ENCODE results near the gene SPRR2D.
"Not testable (repeated sequence)": the region's sequence is repeated elsewhere in the genome, so short reads cannot be mapped to it uniquely, and the experiment has no call there.

Gene SPRR2D

DNA sequence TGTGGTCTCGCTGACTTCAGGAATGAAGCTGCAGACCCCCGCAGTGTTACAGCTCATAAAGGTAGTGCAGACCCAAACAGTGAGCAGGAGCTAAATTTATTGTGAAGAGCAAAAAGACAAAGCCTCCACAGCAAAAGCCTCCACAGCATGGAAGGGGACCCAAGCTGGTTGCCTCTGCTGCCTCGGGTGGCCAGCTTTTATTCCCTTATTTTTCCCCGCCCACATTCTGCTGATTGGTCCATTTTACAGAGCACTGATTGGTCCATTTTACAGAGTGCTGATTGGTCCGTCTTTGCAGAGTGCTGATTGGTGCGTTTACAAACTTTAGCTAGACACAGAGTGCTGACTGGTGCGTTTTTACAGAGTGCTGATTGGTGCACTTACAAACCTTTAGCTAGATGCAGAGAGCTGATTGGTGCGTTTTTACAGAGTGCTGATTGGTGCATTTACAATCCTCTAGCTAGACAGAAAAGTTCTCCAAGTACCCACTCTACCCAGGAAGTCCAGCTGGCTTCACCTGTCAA, 29.6 kb downstream of the SPRR2D start:
- H3K4me1 ChIP-seq (ENCODE audit: insufficient read depth, low read length, severe bottlenecking); H3K9ac ChIP-seq (ENCODE audit: low read length); H3K27ac ChIP-seq (ENCODE audit: low read depth, low read length, poor library complexity, severe bottlenecking); H3K9me3 ChIP-seq (ENCODE audit: low read length); H3K4me2 ChIP-seq (ENCODE audit: low read length); H3F3A ChIP-seq (ENCODE audit: insufficient read depth, low read length); H3K9me2 ChIP-seq (ENCODE audit: low read depth, low read length); H4K20me1 ChIP-seq (ENCODE audit: insufficient read depth, low read length); H3K27me3 ChIP-seq (ENCODE audit: insufficient read depth, low read length); H3K4me3 ChIP-seq (ENCODE audit: low read depth, low read length, poor library complexity, severe bottlenecking); H3K36me3 ChIP-seq (ENCODE audit: insufficient read depth, low read length); H2AFZ ChIP-seq (ENCODE audit: low read length); H3K79me2 ChIP-seq (ENCODE audit: insufficient read depth, low read length): not testable (repeated sequence)

DNA sequence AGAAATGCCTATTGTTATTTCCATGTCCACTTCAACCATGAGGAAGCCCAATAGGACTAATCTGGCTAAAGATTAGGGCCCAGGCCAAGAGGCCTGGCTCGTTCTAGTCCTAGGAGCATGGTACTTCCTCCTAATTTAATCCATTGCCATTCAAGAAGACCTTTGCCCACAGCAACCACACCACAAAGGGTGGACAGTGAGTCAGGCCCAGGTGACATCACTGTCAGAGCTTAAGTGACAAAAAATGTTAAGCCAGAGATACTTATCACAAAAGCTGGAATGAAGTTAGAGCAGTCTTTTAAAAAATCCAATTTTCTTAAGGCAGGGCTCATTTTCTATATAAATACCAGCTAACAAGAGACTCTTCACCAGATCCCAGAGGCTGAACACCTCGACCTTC, 39.5 kb downstream of the SPRR2D start, which contains the start of gene SPRR3:
Gene SPRR3 (plus strand): TSS at position 368 of the 400 bp plus-strand sequence. CDS start 1,272 bp downstream, outside the sequence.
- H3K27me3 ChIP-seq (ENCODE audit: insufficient read depth, low read length) = no peaks in the 10 kb centered on the region
- H3K4me3 ChIP-seq (ENCODE audit: low read depth, low read length, poor library complexity, severe bottlenecking) = no peak within 1 kb of the TSS
- H2AFZ ChIP-seq (ENCODE audit: low read length) = no peak within 1 kb of the TSS
- H3K4me1 ChIP-seq (ENCODE audit: insufficient read depth, low read length, severe bottlenecking) = no peaks in the 10 kb centered on the region
- no peak within 1 kb of the TSS for H3K9ac ChIP-seq (ENCODE audit: low read length)
- H3K79me2 ChIP-seq (ENCODE audit: insufficient read depth, low read length) = no peaks in the 10 kb centered on the region
- no peaks in the 10 kb centered on the region for H3K36me3 ChIP-seq (ENCODE audit: insufficient read depth, low read length)
- no peak for TF ChIP-seq EZH2 (IDR thresholded peaks at IDR 0.05; ENCODE audit: borderline replicate concordance, low read length)
- TF ChIP-seq, protein P1, sequence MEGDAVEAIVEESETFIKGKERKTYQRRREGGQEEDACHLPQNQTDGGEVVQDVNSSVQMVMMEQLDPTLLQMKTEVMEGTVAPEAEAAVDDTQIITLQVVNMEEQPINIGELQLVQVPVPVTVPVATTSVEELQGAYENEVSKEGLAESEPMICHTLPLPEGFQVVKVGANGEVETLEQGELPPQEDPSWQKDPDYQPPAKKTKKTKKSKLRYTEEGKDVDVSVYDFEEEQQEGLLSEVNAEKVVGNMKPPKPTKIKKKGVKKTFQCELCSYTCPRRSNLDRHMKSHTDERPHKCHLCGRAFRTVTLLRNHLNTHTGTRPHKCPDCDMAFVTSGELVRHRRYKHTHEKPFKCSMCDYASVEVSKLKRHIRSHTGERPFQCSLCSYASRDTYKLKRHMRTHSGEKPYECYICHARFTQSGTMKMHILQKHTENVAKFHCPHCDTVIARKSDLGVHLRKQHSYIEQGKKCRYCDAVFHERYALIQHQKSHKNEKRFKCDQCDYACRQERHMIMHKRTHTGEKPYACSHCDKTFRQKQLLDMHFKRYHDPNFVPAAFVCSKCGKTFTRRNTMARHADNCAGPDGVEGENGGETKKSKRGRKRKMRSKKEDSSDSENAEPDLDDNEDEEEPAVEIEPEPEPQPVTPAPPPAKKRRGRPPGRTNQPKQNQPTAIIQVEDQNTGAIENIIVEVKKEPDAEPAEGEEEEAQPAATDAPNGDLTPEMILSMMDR (IDR thresholded peaks at IDR 0.05; ENCODE audit: low read length) = no peak
- H4K20me1 ChIP-seq (ENCODE audit: insufficient read depth, low read length) = no peaks in the 10 kb centered on the region
- H3K4me2 ChIP-seq (ENCODE audit: low read length) = no peak within 1 kb of the TSS
- H3K9me3 ChIP-seq (ENCODE audit: low read length) = no peaks in the 10 kb centered on the region
- no peaks in the 10 kb centered on the region for H3K9me2 ChIP-seq (ENCODE audit: low read depth, low read length)
- no peak within 1 kb of the TSS for H3K27ac ChIP-seq (ENCODE audit: low read depth, low read length, poor library complexity, severe bottlenecking)
- H3F3A ChIP-seq (ENCODE audit: insufficient read depth, low read length) = no peaks in the 10 kb centered on the region

DNA sequence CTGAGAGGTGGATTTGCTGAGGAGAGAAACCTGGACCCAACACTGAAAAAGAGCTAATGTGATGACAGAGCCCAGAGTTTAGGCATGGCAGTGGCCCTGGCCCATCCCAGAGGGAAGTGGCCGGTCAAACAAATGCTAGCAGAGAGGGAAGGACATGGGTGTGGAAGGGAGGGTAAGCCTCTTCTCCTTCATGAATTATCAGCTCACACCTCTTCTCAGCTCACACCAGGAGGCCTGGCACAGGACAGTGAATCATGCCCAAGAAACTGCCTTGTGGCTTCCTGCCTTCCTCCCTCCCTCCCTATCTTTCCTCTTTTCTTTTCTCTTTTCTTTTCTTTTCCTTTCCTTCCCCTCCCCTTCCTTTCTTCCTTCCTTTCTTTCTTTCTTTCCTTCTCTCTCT, 40.6 kb downstream of the SPRR2D start:
- Histone ChIP-seq H4K20me1 (ENCODE audit: insufficient read depth, low read length) (no peaks in the 10 kb centered on the region), H3K79me2 (ENCODE audit: insufficient read depth, low read length) (no peaks in the 10 kb centered on the region), H3K9ac (ENCODE audit: low read length) (no peak overlapping the region), H3K36me3 (ENCODE audit: insufficient read depth, low read length) (no peaks in the 10 kb centered on the region), H3K4me3 (ENCODE audit: low read depth, low read length, poor library complexity, severe bottlenecking) (no peak overlapping the region), H3F3A (ENCODE audit: insufficient read depth, low read length) (no peaks in the 10 kb centered on the region), H2AFZ (ENCODE audit: low read length) (no peak overlapping the region), H3K9me2 (ENCODE audit: low read depth, low read length) (no peaks in the 10 kb centered on the region), H3K27ac (ENCODE audit: low read depth, low read length, poor library complexity, severe bottlenecking) (no peak overlapping the region), H3K9me3 (ENCODE audit: low read length) (no peaks in the 10 kb centered on the region), H3K27me3 (ENCODE audit: insufficient read depth, low read length) (no peaks in the 10 kb centered on the region), H3K4me2 (ENCODE audit: low read length) (no peak overlapping the region), H3K4me1 (ENCODE audit: insufficient read depth, low read length, severe bottlenecking) (no peaks in the 10 kb centered on the region)
- TF ChIP-seq, protein P1 (IDR thresholded peaks at IDR 0.05; ENCODE audit: low read length) = no peak
- no peak for TF ChIP-seq EZH2 (IDR thresholded peaks at IDR 0.05; ENCODE audit: borderline replicate concordance, low read length)

DNA sequence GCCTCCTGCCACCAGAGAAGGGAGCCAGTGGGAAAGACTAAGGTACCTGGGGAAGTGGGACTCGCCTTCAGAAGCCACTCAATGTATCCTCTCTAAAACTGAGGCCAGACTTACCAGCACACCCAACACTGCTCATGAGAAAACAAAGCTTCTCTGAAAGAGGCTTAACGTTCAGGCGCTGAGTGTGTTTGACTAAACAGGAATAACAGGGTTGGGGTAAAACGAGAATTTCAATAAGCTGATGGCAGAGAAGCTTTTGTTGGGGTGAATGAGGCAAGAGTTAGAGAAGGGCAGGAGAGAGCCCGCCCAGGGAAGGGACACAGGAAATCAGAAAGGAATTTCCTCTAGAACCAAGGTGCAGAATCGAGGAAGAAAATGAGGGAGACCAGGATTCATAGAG, 41.1 kb downstream of the SPRR2D start:
- H3K36me3 ChIP-seq (ENCODE audit: insufficient read depth, low read length) = no peaks in the 10 kb centered on the region
- TF ChIP-seq, protein P1 (IDR thresholded peaks at IDR 0.05; ENCODE audit: low read length) = no peak
- TF ChIP-seq EZH2 (IDR thresholded peaks at IDR 0.05; ENCODE audit: borderline replicate concordance, low read length) = no peak
- H3K4me2 ChIP-seq (ENCODE audit: low read length) = no peak overlapping the region
- no peaks in the 10 kb centered on the region for H3F3A ChIP-seq (ENCODE audit: insufficient read depth, low read length)
- H3K4me3 ChIP-seq (ENCODE audit: low read depth, low read length, poor library complexity, severe bottlenecking) = no peak overlapping the region
- no peaks in the 10 kb centered on the region for H3K27me3 ChIP-seq (ENCODE audit: insufficient read depth, low read length)
- H3K79me2 ChIP-seq (ENCODE audit: insufficient read depth, low read length) = no peaks in the 10 kb centered on the region
- H4K20me1 ChIP-seq (ENCODE audit: insufficient read depth, low read length) = no peaks in the 10 kb centered on the region
- no peaks in the 10 kb centered on the region for H3K9me3 ChIP-seq (ENCODE audit: low read length)
- no peak overlapping the region for H2AFZ ChIP-seq (ENCODE audit: low read length)
- H3K9ac ChIP-seq (ENCODE audit: low read length) = no peak overlapping the region
- no peak overlapping the region for H3K27ac ChIP-seq (ENCODE audit: low read depth, low read length, poor library complexity, severe bottlenecking)
- H3K4me1 ChIP-seq (ENCODE audit: insufficient read depth, low read length, severe bottlenecking) = no peaks in the 10 kb centered on the region
- no peaks in the 10 kb centered on the region for H3K9me2 ChIP-seq (ENCODE audit: low read depth, low read length)
